ENCODE data around the gene DNAH12.
"Not testable (repeated sequence)": the region's sequence is repeated elsewhere in the genome, so short reads cannot be mapped to it uniquely, and the experiment has no call there.

- TF ChIP-seq POLR2AphosphoS5 (IDR thresholded peaks at IDR 0.05; ENCODE audit: low read length); RCOR1 (conservative IDR thresholded peaks at IDR 0.05; ENCODE audit: low read depth, low read length); SMAD1 (IDR thresholded peaks at IDR 0.05; ENCODE audit: low read depth, partially characterized antibody); CREM (IDR thresholded peaks at IDR 0.05; ENCODE audit: low read depth); REST (IDR thresholded peaks at IDR 0.05; ENCODE audit: low read depth, low read length); NRF1 (conservative IDR thresholded peaks at IDR 0.05; ENCODE audit: low read depth, low read length); RAD21 (IDR thresholded peaks at IDR 0.05; ENCODE audit: insufficient read depth, low read depth, low read length); EZH2 (IDR thresholded peaks at IDR 0.05; ENCODE audit: borderline replicate concordance, control insufficient read depth, low read depth, low read length): not testable (repeated sequence)
- TF ChIP-seq, protein P1, sequence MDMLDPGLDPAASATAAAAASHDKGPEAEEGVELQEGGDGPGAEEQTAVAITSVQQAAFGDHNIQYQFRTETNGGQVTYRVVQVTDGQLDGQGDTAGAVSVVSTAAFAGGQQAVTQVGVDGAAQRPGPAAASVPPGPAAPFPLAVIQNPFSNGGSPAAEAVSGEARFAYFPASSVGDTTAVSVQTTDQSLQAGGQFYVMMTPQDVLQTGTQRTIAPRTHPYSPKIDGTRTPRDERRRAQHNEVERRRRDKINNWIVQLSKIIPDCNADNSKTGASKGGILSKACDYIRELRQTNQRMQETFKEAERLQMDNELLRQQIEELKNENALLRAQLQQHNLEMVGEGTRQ (IDR thresholded peaks at IDR 0.05; ENCODE audit: borderline replicate concordance, low read depth, low read length): not testable (repeated sequence)
- TF ChIP-seq, protein P2, sequence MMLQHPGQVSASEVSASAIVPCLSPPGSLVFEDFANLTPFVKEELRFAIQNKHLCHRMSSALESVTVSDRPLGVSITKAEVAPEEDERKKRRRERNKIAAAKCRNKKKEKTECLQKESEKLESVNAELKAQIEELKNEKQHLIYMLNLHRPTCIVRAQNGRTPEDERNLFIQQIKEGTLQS (IDR thresholded peaks at IDR 0.05; ENCODE audit: borderline replicate concordance, extremely low read depth, low read depth, low read length): not testable (repeated sequence)
These were observed 67.0 kb downstream of the DNAH12 start for GRCh38 chr3:57477193-57477592.
